Neural cell (in vitro differentiated cells): Measurements from ENCODE around the gene BCAP31. TPM values are rescaled to one million over a fixed set of nuclear protein-coding genes. Genes with fewer than 3 reads are reported as not detected.

Source experiments
- H2AFZ ChIP-seq: fragments of 200-600, 300-800 bp; sonication (generic), shearing (Covaris generic); 2 replicates; pipeline ENCODE4 v1.6.0; 2014; ENCODE audit warnings: low read depth, mild to moderate bottlenecking, antibody characterized with exemption, low read length, moderate library complexity
- H3F3A ChIP-seq: fragments of 200-600 bp; shearing (Covaris generic); 2 replicates; pipeline ENCODE4 v1.6.1; 2016; ENCODE audit warnings: mild to moderate bottlenecking, moderate library complexity, mixed read lengths, antibody characterized with exemption, low read length; ENCODE audit not compliant: insufficient read depth, poor library complexity, severe bottlenecking
- H3K27ac ChIP-seq: fragments of 200-600, 300-800 bp; sonication (generic), shearing (Covaris generic); 2 replicates; pipeline ENCODE4 v1.5.1; 2014; ENCODE audit warnings: mild to moderate bottlenecking, low read length, moderate library complexity
- H3K27me3 ChIP-seq: fragments of 300-800, 200-600 bp; sonication (generic), shearing (Covaris generic); 2 replicates; pipeline ENCODE4 v1.6.0; 2014; ENCODE audit warnings: mild to moderate bottlenecking, low read depth, low read length, moderate library complexity; ENCODE audit not compliant: insufficient read depth
- H3K36me3 ChIP-seq: fragments of 300-800, 200-600 bp; sonication (generic), shearing (Covaris generic); 2 replicates; pipeline ENCODE4 v1.5.1; 2014; ENCODE audit warnings: mild to moderate bottlenecking, antibody characterized with exemption, low read length, moderate library complexity; ENCODE audit not compliant: insufficient read depth
- H3K4me2 ChIP-seq: fragments of 300-800, 200-600 bp; sonication (generic), shearing (Covaris generic); 2 replicates; pipeline ENCODE4 v1.6.0; 2014; ENCODE audit warnings: mild to moderate bottlenecking, low read length
- H3K4me3 ChIP-seq: fragments of 300-800, 200-600 bp; sonication (generic), shearing (Covaris generic); 2 replicates; pipeline ENCODE4 v1.5.1; 2014; ENCODE audit warnings: mild to moderate bottlenecking, low read length, moderate library complexity
- H3K79me2 ChIP-seq: fragments of 200-600 bp; shearing (Covaris generic); replicated peaks from 2 replicates; pipeline ENCODE4 v1.6.0; 2014; ENCODE audit warnings: mild to moderate bottlenecking, low read length, moderate library complexity; ENCODE audit not compliant: insufficient read depth
- H3K9ac ChIP-seq: fragments of 300-800, 200-600 bp; sonication (generic), shearing (Covaris generic); 2 replicates; pipeline ENCODE4 v1.6.1; 2016; ENCODE audit warnings: mild to moderate bottlenecking, low read length, mixed read lengths
- H3K9me2 ChIP-seq: fragments of 200-600 bp; shearing (Covaris generic); 2 replicates; pipeline ENCODE4 v1.6.1; 2016; ENCODE audit warnings: mild to moderate bottlenecking, low read length, mixed read lengths; ENCODE audit not compliant: insufficient read depth
- H3K9me3 ChIP-seq: fragments of 200-600, 300-800 bp; sonication (generic), shearing (Covaris generic); 2 replicates; pipeline ENCODE4 v1.6.1; 2016; ENCODE audit warnings: mild to moderate bottlenecking, mixed run types, low read length, moderate library complexity, mixed read lengths
- H4K20me1 ChIP-seq: fragments of 200-600 bp; shearing (Covaris generic); 2 replicates; pipeline ENCODE4 v1.6.1; 2016; ENCODE audit warnings: mild to moderate bottlenecking, mixed run types; ENCODE audit not compliant: insufficient read depth
- EP300 ChIP-seq: fragments of 450-650 bp; conservative IDR thresholded peaks from 2 replicates; pipeline ENCODE4 v1.6.1; 2014; ENCODE audit warnings: antibody characterized with exemption, mild to moderate bottlenecking, moderate library complexity; ENCODE audit not compliant: poor library complexity, severe bottlenecking
- EZH2 ChIP-seq: fragments of 200-600, 300-800 bp; shearing (Covaris generic), sonication (generic); IDR thresholded peaks from 2 replicates; pipeline ENCODE4 v1.6.1; 2014; ENCODE audit warnings: antibody characterized with exemption, low read length, borderline replicate concordance, mild to moderate bottlenecking; ENCODE audit not compliant: insufficient read depth, poor library complexity, severe bottlenecking
- MXI1 ChIP-seq: fragments of 450-650 bp; conservative IDR thresholded peaks from 2 replicates; pipeline ENCODE4 v1.6.1; 2014; ENCODE audit warnings: antibody characterized with exemption, mild to moderate bottlenecking; ENCODE audit not compliant: poor library complexity, severe bottlenecking
- POLR2AphosphoS5 ChIP-seq: IDR thresholded peaks from 2 replicates; pipeline ENCODE4 v1.6.1; 2012
- RAD21 ChIP-seq: fragments of 450-650 bp; conservative IDR thresholded peaks from 2 replicates; pipeline ENCODE4 v1.6.1; 2014; ENCODE audit warnings: antibody characterized with exemption, mild to moderate bottlenecking, moderate library complexity
- SMC3 ChIP-seq: fragments of 450-650 bp; conservative IDR thresholded peaks from 2 replicates; pipeline ENCODE4 v1.6.1; 2014; ENCODE audit warnings: antibody characterized with exemption, mild to moderate bottlenecking, moderate library complexity; ENCODE audit not compliant: poor library complexity
- TAF1 ChIP-seq: IDR thresholded peaks from 2 replicates; pipeline ENCODE4 v1.6.1; 2012; ENCODE audit warnings: low read depth
- polyA plus RNA-seq: library from polyadenylated mRNA; depleted of rRNA; stranded (reverse); fragments of >200 nt; gene quantifications from 2 replicates; pipeline ENCODE4 v1.2.3, GENCODE V29; 2014
- TF ChIP-seq, protein P1 (sequence below): IDR thresholded peaks from 2 replicates; pipeline ENCODE4 v1.6.1; 2012; ENCODE audit warnings: borderline replicate concordance
- TF ChIP-seq, protein P2 (sequence below): fragments of 450-650 bp; IDR thresholded peaks from 2 replicates; pipeline ENCODE4 v1.5.1; 2014; ENCODE audit warnings: antibody characterized with exemption, mild to moderate bottlenecking, moderate library complexity; ENCODE audit not compliant: poor library complexity, severe bottlenecking

The BCAP31 gene
- polyA plus RNA-seq, 1 donor from 2014 or later: 182 TPM

- H3K9me3 ChIP-seq: no peaks in the 10 kb centered on the region
- H3K4me2 ChIP-seq: no peak overlapping the region
Measured at GRCh38 chrX:153669901-153670731, 54.1 kb downstream of the BCAP31 start.

GRCh38 chrX:153669174-153669890 is 54.9 kb downstream of the BCAP31 start:
- H2AFZ ChIP-seq: no peak overlapping the region
- no peaks in the 10 kb centered on the region for H3K36me3 ChIP-seq
- no peak overlapping the region for H3K4me3 ChIP-seq
- no peaks in the 10 kb centered on the region for H3F3A ChIP-seq
- no peaks in the 10 kb centered on the region for H3K79me2 ChIP-seq
- H4K20me1 ChIP-seq: no peaks in the 10 kb centered on the region
- H3K9ac ChIP-seq: no peak overlapping the region
- no peaks in the 10 kb centered on the region for H3K9me3 ChIP-seq
- H3K9me2 ChIP-seq: no peaks in the 10 kb centered on the region
- H3K27me3 ChIP-seq: no peaks in the 10 kb centered on the region
- H3K4me2 ChIP-seq: no peak overlapping the region
- no peak overlapping the region for H3K27ac ChIP-seq
- TF ChIP-seq, protein P1, sequence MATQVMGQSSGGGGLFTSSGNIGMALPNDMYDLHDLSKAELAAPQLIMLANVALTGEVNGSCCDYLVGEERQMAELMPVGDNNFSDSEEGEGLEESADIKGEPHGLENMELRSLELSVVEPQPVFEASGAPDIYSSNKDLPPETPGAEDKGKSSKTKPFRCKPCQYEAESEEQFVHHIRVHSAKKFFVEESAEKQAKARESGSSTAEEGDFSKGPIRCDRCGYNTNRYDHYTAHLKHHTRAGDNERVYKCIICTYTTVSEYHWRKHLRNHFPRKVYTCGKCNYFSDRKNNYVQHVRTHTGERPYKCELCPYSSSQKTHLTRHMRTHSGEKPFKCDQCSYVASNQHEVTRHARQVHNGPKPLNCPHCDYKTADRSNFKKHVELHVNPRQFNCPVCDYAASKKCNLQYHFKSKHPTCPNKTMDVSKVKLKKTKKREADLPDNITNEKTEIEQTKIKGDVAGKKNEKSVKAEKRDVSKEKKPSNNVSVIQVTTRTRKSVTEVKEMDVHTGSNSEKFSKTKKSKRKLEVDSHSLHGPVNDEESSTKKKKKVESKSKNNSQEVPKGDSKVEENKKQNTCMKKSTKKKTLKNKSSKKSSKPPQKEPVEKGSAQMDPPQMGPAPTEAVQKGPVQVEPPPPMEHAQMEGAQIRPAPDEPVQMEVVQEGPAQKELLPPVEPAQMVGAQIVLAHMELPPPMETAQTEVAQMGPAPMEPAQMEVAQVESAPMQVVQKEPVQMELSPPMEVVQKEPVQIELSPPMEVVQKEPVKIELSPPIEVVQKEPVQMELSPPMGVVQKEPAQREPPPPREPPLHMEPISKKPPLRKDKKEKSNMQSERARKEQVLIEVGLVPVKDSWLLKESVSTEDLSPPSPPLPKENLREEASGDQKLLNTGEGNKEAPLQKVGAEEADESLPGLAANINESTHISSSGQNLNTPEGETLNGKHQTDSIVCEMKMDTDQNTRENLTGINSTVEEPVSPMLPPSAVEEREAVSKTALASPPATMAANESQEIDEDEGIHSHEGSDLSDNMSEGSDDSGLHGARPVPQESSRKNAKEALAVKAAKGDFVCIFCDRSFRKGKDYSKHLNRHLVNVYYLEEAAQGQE: no peak
- TF ChIP-seq TAF1 (no peak), POLR2AphosphoS5 (no peak), EP300 (no peak), SMC3 (peak; percentile 51), MXI1 (no peak), EZH2 (no peak)

More at GRCh38 chrX:153669901-153670731, 54.1 kb downstream of the BCAP31 start:
- no peaks in the 10 kb centered on the region for H3F3A ChIP-seq
- TF ChIP-seq SMC3 (no peak), MXI1 (no peak), POLR2AphosphoS5 (no peak), EZH2 (no peak), TAF1 (no peak), EP300 (no peak), RAD21 (no peak)
- TF ChIP-seq, protein P2, sequence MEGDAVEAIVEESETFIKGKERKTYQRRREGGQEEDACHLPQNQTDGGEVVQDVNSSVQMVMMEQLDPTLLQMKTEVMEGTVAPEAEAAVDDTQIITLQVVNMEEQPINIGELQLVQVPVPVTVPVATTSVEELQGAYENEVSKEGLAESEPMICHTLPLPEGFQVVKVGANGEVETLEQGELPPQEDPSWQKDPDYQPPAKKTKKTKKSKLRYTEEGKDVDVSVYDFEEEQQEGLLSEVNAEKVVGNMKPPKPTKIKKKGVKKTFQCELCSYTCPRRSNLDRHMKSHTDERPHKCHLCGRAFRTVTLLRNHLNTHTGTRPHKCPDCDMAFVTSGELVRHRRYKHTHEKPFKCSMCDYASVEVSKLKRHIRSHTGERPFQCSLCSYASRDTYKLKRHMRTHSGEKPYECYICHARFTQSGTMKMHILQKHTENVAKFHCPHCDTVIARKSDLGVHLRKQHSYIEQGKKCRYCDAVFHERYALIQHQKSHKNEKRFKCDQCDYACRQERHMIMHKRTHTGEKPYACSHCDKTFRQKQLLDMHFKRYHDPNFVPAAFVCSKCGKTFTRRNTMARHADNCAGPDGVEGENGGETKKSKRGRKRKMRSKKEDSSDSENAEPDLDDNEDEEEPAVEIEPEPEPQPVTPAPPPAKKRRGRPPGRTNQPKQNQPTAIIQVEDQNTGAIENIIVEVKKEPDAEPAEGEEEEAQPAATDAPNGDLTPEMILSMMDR: no peak
- TF ChIP-seq, protein P1: no peak
- no peak overlapping the region for H2AFZ ChIP-seq
- H3K27ac ChIP-seq: no peak overlapping the region
- H3K9ac ChIP-seq: no peak overlapping the region
- H3K9me2 ChIP-seq: no peaks in the 10 kb centered on the region
- no peak overlapping the region for H3K4me3 ChIP-seq
- no peaks in the 10 kb centered on the region for H4K20me1 ChIP-seq
- no peaks in the 10 kb centered on the region for H3K27me3 ChIP-seq
- no peaks in the 10 kb centered on the region for H3K79me2 ChIP-seq
- no peaks in the 10 kb centered on the region for H3K36me3 ChIP-seq
